Activated T-helper 1 cell treated with Interleukin-2 at 50 U/mL for 16 hours (primary cell): ENCODE results near the gene SH2B2.
"Not testable (repeated sequence)": the region's sequence is repeated elsewhere in the genome, so short reads cannot be mapped to it uniquely, and the experiment has no call there.

Experiments
- DNase-seq: peaks from one replicate; pipeline ENCODE4 v3.0.0-alpha.2; 2020; ENCODE audit warnings: low read depth

The SH2B2 gene

GRCh38 chr7:102337002-102337401, 50.3 kb downstream of the SH2B2 start:
- DNase-seq = not testable (repeated sequence)

GRCh38 chr7:102337420-102337819, 50.8 kb downstream of the SH2B2 start:
- not testable (repeated sequence) for DNase-seq

- not testable (repeated sequence) for DNase-seq
Observed at GRCh38 chr7:102340599-102341368, 54.1 kb downstream of the SH2B2 start.

- not testable (repeated sequence) for DNase-seq
Observed at GRCh38 chr7:102346983-102347382, 60.3 kb downstream of the SH2B2 start.

- DNase-seq = not testable (repeated sequence)
Observed at GRCh38 chr7:102356344-102356743, 69.7 kb downstream of the SH2B2 start, which contains the start of gene SPDYE6. Gene SPDYE6 (minus strand): TSS chr7:102356444. CDS start chr7:102356023, 421 bp downstream.

- DNase-seq = peak; percentile 91
Observed at GRCh38 chr7:102363549-102364393, 77.1 kb downstream of the SH2B2 start.

- not testable (repeated sequence) for DNase-seq
Observed at GRCh38 chr7:102364394-102364886, 77.8 kb downstream of the SH2B2 start.

GRCh38 chr7:102365390-102365789, 78.7 kb downstream of the SH2B2 start:
- DNase-seq = not testable (repeated sequence)

GRCh38 chr7:102370038-102370437, 83.4 kb downstream of the SH2B2 start:
- not testable (repeated sequence) for DNase-seq
